Keratinocyte (primary cell): Measurements from ENCODE around the gene BTRC.

Experiments used
- CTCF ChIP-seq, 3 experiments: IDR thresholded peaks in 1 of 3; conservative IDR thresholded peaks in 1 of 3; optimal IDR thresholded peaks in 1 of 3; 2 replicates in 2 of 3; 3 replicates in 1 of 3; pipeline versions ENCODE3 to v1.5.1; 2011; ENCODE audit warnings: low read length in 3 of 3, mild to moderate bottlenecking in 3 of 3, moderate library complexity in 2 of 3, control low read depth in 1 of 3, inconsistent platforms in 1 of 3; ENCODE audit not compliant: insufficient read depth in 2 of 3; ENCODE audit errors: extremely low read depth in 1 of 3
- EZH2 ChIP-seq: IDR thresholded peaks from one replicate; pipeline ENCODE4 v1.6.1; 2012; ENCODE audit warnings: inconsistent platforms, mild to moderate bottlenecking, low read length, moderate library complexity

- TF ChIP-seq CTCF (optimal IDR thresholded peaks at IDR 0.05 in 1 of 3, IDR thresholded peaks at IDR 0.05 in 1 of 3, conservative IDR thresholded peaks at IDR 0.05 in 1 of 3; ENCODE audit: extremely low read depth in 1 of 3, insufficient read depth in 2 of 3, low read length in 3 of 3) (no peak), EZH2 (no peak)
Observed at GRCh38 chr10:101330631-101331225, 23.2 kb upstream of the BTRC start.
